NCI-H510A (cell line): ENCODE data around the gene PRKAR1B.

Experiments used
- DNase-seq: peaks from one replicate; lab custom pipeline; 2025; lab: John Stamatoyannopoulos, UW

PRKAR1B gene

GRCh38 chr7:691361-692045 lies 35.6 kb downstream of the PRKAR1B start:
- no peak for DNase-seq

- DNase-seq, result no peak
Observed at GRCh38 chr7:690478-691360, 36.4 kb downstream of the PRKAR1B start.

GRCh38 chr7:685540-685939 lies 41.5 kb downstream of the PRKAR1B start:
- no peak for DNase-seq

GRCh38 chr7:684416-684815 lies 42.7 kb downstream of the PRKAR1B start:
- DNase-seq, result no peak

- DNase-seq, result no peak
Observed at GRCh38 chr7:683526-684205, 43.4 kb downstream of the PRKAR1B start.

GRCh38 chr7:682810-683209 lies 44.3 kb downstream of the PRKAR1B start:
- no peak for DNase-seq

GRCh38 chr7:681551-682307 lies 45.4 kb downstream of the PRKAR1B start:
- DNase-seq, result no peak

GRCh38 chr7:680411-681127 lies 46.5 kb downstream of the PRKAR1B start:
- DNase-seq, result no peak

- no peak for DNase-seq
Observed at GRCh38 chr7:676972-677385, 50.1 kb downstream of the PRKAR1B start.

GRCh38 chr7:676246-676971 lies 50.7 kb downstream of the PRKAR1B start:
- DNase-seq, result no peak

- DNase-seq, result no peak
Observed at GRCh38 chr7:674454-675410, 52.3 kb downstream of the PRKAR1B start.

GRCh38 chr7:673681-674453 lies 53.2 kb downstream of the PRKAR1B start:
- DNase-seq, result no peak

- DNase-seq, result no peak
Observed at GRCh38 chr7:672891-673290, 54.2 kb downstream of the PRKAR1B start.

GRCh38 chr7:671415-672042 lies 55.6 kb downstream of the PRKAR1B start:
- no peak for DNase-seq

GRCh38 chr7:670501-671390 lies 56.3 kb downstream of the PRKAR1B start:
- DNase-seq, result no peak

- DNase-seq, result no peak
Observed at GRCh38 chr7:668958-669357, 58.1 kb downstream of the PRKAR1B start.
